IPS DF 4.7 (cell line): ENCODE data around the gene ANKAR.
"Not testable (repeated sequence)": the region's sequence is repeated elsewhere in the genome, so short reads cannot be mapped to it uniquely, and the experiment has no call there.

Source experiments
- DNase-seq: peaks from one replicate; pipeline ENCODE4 v3.0.0-alpha.2; 2013; ENCODE audit warnings: low spot score; ENCODE audit errors: extremely low read depth

The ANKAR gene, protein sequence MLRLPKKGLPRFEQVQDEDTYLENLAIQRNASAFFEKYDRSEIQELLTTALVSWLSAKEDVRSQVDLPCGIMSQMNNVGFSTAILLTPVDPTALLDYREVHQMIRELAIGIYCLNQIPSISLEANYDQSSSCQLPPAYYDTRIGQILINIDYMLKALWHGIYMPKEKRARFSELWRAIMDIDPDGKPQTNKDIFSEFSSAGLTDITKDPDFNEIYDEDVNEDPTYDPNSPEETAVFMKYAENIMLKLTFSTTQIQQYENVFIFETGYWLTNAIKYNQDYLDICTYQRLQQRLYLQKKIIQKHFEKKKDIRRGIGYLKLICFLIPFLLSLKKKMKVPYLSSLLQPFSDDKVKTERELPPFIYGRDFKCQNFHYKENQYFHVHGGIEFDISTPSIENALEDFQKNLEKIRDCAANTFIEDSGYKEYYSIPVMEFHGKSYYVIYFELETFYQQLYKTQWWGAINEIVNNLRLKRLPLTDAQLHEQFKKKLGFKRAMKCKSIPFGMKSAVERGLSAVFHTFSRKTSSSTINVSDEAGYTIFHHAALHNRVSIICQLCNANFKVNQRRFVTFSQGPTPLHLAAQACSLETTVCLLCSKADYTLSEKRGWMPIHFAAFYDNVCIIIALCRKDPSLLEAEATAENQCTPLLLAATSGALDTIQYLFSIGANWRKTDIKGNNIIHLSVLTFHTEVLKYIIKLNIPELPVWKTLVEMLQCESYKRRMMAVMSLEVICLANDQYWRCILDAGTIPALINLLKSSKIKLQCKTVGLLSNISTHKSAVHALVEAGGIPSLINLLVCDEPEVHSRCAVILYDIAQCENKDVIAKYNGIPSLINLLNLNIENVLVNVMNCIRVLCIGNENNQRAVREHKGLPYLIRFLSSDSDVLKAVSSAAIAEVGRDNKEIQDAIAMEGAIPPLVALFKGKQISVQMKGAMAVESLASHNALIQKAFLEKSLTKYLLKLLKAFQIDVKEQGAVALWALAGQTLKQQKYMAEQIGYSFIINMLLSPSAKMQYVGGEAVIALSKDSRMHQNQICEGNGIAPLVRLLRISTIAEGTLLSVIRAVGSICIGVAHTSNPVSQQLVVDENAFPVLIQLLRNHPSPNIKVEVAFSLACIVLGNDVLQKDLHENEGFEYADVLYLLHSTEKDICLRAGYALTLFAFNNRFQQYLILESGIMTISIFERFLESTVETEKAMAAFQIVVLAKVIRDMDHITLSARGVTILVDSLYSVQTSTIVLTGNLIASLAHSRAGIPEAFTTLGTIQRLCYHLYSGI (N-terminal part only)

DNA sequence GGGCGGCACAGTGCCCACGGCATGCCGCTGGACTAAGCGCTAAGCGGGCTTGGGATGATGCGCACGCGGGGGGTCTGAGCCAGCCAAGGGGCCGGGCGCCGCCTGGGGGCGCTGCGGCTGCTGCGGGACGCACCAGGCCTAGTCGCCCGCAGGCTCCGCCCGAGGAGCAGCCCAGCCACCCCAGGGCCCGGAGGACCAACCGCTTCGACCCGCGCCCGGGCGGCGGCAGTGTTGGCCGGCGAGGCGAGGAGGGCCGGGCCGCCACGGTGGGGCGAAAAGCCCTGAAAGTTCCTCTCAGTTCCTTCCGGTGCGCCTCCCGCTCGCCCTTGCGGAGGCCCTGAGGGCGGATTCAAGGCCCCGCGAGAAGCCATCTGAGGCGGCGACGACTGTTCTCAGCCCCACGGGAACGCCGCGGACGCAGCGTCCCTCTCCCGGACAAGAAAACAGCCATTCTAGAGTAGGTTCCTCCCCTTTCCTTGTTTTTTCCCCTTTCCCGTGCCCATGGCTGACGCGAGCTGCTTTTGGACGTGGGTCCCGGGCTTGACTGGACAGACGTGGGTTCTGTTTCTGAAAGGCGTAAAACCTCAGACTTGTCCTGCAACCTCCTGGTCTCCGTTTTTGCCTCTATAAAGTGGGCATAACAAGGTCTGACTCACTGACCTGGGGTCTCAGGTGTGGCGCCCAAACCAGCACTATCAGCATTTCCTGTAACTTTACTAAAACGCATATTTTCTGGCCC lies at the start of gene ANKAR:
Gene ANKAR, plus strand, starts transcription at position 297 of the 739 bp plus-strand sequence. CDS start 1,821 bp downstream, outside the sequence.
- no peak for DNase-seq

DNA sequence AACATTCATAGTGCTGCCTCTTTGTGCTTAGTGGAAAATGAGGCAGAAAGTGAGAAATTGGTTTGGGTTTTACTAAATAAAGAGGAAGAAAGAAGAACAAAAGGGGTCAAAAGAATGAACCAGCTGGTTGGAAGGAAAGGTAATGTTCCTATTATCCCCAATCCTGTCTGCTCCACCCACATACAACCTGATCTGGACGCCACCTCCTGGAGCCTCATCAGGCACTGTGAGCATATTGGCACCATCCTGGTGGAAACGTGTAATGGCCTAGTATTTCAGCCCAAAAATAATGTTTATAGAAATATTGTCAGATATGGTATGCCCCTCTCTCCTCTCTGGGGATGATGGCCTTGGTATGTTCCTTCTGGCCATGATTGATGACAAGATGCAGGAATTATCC lies 48.8 kb upstream of the ANKAR start:
- no peak for DNase-seq

DNA sequence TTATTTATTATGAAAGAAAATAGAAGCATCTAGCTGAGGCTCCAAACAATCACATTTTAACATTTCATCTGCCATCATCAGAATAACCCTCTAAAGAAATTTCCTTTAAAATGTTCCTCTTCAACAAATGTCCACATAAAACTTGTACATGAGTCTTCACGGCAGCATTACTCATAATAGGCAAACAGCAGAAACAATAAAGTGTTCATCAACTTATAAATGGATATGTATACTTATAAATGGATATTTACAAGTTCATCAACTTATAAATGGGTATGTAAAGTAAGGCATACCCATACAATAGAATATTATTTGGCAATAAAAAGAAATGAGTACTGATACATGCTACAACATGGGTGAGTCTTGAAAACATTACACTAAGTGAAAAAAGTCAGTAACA lies 46.7 kb upstream of the ANKAR start:
- DNase-seq, result no peak

DNA sequence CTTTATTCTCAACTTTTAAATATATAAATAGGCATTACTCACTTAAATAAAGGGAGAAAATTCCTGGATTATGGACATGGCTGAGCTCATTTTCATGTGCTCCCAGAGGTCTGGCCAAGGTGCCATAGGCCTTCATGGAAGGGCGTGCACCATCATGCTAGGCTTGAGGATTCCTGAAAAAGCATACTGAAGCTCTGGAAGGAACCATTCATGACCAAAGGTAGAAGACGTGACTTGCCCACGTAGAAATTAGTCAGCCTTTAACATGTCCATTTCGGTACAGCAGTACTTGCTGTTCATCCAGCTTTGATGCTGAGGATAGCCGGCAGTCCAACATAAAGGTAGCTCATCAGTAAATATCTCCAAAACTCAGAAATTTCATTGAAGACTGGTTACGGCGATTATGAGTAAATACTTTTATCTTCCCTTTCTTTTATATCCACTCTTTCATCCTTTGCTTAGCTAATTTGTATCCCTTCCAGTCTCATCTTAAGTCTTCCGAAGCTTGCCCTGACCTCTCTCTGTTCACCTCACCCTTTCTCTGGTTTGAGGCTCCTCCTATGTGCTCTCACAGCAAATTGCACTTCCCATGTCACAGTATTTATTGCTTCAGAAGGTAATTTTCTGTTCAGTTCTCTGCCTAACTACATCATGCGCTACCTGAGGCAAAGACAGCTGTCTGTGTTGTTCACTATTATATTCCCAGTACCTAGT lies 45.5 kb upstream of the ANKAR start:
- no peak for DNase-seq

DNA sequence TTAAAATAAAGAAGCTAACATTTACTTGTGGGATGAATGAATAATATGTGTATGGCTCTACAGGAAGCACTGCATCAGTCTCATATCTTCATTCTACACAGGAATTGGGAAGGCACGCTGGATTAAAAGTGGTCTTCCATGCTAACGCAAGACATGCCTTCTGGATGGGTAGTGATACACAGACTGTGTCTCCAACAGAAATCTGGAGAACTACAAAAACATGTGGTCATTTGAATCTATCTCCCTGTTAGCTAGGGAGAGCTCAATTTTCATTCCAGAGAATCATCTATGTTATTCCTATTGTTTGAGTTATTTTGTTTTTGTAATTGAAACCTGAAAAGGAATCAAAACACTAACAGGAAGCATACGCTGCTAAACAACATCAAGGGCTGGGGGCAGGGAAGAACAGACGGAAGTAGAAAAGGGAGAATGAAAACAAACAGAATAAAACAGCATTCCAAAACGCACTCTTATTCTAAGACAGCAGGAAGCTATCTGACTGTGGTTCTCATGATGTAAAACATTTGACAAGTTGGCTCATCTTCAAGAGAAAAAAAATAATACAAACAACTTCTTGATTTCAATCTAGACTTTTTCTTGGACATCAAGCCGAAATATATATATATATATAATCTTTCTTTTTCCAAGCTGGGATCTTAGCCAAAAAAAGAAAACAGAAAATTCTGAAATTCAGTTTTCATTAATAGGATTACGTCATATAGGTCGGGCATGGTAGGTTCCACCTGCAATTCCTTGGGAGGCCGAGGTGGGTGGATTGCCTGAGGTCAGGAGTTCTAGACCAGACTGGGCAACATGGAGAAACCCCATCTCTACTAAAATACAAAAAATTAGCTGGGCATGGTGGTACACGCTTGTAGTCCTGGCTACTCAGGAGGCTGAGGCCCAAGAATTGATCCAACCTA lies 44.7 kb upstream of the ANKAR start:
- DNase-seq, result no peak

DNA sequence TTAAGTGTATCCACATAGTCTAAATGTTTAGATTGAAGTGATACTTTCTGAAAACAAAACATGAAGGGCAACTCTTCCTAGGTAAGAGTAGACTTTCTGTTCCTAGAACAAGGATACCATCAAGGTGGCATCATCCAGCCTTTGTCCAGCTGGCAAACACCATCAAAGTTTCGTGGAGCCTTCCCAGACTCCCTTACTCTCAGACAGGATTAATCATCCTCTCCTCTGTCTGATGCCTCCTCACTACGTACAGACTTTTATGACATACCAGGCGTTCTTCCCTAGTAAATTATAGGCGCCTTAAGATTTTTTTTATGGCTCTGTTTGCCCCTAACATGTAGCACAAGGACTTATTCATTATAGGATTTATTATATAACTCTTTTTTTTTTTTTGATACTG lies 42.6 kb upstream of the ANKAR start:
- DNase-seq, result no peak

DNA sequence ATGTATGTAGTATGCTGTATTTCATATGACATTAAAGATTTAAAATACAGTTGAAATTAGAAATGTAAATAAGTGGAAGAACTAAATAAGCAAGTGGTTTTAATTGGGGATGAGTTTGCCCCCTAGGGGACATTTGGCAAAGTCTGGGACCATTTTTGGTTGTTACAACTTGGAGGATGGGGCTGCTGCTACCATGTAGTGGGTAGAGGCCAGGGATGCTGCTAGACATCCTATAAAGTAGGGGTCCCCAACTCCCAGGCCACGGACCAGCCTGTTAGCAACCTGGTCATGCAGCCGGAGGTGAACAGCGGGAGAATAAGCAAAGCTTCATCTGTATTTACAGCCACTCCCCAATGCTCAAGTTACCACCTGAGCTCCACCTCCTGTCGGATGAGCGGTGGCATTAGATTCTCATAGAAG lies 41.1 kb upstream of the ANKAR start:
- DNase-seq, result no peak

DNA sequence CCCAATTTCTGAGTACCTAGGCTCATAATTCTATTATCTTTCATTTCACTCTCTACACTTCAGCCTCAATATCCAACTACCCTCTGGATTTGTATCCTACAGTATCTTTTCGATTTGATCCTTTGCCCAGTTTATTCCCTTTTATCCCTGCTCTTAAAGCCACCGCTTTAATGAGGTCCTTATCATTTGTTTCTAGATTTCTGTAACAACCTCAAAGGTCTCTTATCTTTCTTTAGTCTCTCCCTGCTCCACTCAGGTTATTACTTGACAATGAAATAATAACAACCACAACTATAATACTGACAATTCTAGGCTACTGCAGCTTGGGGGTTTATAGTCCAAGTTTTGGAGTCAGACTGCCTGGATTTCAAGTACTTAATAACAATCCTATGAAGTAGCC lies 39.1 kb upstream of the ANKAR start:
- no peak for DNase-seq

DNA sequence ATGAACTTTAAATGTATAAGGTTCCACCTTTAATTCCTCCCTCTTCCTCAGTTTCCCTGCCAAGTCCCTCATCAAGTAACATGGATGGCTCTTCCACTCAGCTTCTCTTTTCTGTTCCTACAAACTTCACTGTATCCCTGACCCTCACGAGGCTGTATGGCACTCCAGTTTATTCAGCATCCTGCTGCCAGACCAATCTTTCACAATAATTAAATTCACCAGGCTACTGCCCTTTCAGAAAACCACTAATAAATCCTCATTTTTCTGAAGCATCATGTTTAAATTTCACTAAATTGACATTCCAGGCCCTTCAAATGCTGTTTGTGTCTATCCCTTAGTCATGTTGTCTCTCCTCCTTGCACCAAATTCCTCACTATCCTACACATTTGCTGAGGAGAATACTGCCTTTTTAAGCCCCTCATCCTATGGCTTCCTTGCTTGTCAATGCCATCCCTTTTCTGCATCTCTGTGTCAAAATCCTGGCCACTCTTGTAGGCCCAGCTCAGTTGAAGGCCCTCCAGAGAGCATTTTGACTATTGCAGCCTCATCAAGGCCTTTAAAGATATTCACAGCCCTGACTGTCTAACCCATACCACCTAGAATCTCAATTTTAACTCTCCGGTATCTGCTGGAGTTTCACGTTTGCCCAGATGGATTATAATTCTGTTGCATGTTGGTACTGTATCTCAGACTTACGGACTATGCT lies 36.0 kb upstream of the ANKAR start:
- DNase-seq, result no peak

DNA sequence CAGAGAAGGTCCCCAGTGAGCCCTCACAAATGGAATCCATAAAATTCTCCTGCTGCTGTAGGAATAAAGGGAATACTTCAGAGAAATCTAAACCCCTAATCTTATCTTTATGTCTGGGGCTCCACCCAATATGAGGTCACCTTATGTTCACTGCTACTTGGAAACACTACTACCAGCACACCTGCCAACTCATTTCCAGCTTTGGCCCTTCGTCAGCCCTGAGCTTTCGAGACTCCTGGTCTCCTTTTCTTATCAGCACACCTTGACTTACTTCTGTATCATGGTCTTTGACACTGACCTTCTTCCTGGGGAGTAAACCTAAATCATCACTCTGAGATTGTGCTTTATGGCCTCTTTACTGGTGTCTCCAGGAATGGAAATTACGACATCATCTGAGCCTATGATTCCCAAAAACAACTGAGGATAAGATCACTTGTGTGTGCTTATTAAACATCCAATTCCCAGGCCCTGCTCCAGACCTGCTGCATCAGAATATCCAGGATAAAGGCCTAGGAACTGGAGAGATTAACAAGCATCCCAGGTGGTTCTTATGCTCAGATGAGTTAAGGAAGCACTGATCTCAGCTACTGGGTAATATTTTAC lies 35.4 kb upstream of the ANKAR start:
- no peak for DNase-seq

DNA sequence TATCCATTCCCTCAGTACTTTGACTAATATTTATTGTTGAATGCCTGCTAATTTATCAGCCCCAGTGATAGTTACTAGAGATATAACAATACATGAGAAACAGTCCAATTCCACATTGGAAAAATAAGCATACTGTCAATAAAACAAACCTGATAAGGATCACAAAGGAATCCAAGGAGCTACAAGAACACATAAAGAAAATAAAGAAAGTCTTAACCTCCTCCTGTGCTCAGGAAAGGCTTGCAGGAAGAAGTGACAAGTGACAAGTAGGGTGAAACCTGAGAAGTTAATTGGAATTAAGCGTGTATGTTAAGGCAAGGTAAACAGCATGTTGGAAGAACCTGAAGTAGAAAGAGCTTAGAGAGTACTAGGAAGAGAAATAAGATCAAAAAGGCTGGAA lies 33.5 kb upstream of the ANKAR start:
- no peak for DNase-seq

DNA sequence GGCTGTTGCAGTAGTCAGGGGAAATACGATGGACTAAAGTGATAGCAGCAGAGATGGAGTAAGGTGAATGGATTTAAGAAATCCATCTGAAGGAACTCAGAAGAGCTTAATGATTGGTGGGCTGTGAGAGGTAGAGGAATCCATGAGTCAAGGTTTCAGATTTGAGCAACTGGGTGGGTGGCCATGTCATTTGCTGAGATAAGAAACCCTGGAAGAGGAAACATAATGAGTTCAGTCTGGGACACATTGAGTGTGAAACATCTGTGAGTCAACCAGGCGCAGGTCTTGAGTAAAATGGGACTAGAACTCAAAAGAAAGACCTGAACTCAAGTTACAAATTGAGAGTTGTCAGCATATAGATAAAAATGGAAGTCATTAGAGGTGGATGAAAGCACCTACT lies 32.9 kb upstream of the ANKAR start:
- DNase-seq, result no peak

DNA sequence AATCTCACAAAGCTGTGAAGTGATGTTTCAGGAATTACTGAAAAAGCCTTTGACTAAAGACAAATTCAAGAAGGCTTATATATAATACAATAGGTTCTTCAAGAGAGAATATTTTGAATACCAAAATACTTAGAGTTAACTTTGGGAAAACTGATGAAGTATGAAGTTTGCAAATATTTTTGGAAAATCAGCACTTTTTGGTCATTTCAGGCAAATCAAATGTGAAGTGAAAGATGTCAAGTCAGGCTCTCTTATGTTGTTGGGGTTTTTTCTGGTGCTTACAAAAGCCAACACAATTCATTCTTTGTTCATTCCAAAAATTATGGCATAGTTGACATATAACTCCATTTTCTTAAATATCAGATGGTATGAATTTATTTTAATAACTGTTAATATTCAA lies 27.9 kb upstream of the ANKAR start:
- DNase-seq, result no peak

DNA sequence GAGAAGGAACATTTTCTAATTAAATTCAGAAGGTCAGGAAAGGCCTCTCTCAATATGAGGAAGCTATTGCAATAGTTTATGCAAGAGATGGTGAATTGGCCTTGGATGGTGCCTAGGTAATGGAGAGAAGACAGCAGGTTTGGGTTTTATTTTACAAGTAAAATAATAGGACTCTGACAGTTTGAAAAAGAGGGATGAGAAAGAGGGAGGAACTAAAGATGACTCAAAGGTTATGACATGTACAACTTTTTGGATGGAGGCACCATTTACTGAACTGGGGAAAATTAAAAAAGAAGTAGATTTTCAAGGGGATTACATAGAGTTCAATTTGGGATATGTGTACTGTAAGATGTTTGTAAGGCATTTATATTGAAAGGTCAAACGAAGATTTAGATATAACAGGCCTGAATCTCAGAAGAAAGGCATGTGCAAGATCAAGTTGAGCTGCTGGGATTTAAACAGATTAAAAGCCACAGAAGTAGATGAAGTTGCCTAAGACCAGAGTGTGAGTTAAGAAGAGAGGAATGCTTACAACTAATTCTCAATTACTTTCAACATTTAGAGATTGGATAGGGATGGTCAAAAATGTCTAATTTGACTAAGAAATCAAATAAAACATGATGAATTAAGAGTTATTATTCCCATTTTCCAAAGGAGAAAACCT lies 25.5 kb upstream of the ANKAR start:
- DNase-seq, result no peak

DNA sequence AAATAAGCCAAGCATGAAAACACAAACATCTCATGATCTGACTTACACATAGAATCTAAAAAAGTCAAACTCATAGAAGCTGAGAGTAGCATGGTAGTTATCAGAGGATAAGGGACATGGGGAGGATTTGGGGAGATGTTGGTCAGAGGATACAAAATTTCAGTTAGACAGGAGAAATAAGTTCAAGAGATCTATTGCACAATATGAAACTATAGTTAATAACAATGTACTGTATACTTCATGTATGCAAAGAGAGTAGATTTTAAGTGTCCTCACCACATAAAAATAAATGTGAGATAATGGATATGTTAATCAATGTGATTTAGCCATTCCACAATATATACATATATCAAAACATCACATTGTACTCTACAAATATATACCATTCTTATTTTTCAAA lies 23.2 kb upstream of the ANKAR start:
- DNase-seq, result no peak

DNA sequence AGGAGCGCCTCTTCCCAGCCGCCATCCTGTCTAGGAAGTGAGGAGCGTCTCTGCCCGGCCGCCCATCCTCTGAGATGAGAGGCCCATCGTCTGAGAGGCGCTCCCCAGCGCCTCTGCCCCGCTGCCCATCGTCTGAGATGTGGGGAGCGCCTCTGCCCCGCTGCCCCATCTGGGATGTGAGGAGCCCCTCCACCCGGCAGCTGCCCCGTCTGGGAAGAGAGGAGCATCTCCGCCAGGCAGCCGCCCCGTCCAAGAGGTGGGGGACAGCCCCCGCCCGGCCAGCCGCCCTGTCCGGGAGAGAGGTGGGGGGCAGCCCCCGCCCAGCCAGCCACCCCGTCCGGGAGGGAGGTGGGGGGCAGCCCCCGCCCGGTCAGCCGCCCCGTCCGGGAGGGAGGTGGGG lies 21.0 kb upstream of the ANKAR start:
- not testable (repeated sequence) for DNase-seq

DNA sequence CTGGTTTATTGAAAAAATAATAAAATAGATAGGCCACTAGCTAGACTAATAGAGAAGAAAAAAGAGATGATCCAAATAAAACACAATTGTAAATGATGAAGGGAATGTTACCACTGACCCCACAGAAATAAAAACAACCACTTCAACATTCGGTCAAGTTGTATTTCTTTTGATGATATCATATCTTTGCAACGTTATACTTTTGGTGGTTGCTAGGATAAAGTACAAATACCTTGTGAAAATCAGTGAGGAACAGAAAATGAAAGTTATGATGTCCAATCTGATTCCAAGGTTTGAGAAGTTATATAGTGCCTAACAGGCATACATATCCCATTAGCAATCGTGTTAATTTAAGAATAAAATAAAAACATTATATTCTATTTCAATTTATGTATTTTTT lies 19.8 kb upstream of the ANKAR start:
- no peak for DNase-seq

DNA sequence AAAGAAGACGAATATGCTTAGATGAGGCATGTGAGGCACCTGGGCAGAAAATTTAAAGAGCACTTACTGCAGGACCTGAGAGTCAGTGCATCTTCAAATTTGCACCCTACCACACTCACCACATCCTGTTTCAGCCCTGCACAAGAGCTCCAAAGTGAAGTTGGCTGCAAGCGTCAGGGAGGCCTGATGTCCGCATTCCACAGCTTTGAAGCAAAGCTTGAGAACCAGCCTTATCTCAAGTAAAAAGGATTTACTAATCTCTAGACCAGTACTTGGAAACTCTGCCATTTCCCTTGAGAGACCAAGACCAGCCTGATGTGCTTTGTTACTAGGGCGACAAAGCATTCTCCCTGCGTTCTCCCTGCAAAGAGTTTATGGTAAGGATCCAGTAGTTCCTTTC lies 16.6 kb upstream of the ANKAR start:
- no peak for DNase-seq
